Measurements from ENCODE around the gene TRAF3IP1.

DNA sequence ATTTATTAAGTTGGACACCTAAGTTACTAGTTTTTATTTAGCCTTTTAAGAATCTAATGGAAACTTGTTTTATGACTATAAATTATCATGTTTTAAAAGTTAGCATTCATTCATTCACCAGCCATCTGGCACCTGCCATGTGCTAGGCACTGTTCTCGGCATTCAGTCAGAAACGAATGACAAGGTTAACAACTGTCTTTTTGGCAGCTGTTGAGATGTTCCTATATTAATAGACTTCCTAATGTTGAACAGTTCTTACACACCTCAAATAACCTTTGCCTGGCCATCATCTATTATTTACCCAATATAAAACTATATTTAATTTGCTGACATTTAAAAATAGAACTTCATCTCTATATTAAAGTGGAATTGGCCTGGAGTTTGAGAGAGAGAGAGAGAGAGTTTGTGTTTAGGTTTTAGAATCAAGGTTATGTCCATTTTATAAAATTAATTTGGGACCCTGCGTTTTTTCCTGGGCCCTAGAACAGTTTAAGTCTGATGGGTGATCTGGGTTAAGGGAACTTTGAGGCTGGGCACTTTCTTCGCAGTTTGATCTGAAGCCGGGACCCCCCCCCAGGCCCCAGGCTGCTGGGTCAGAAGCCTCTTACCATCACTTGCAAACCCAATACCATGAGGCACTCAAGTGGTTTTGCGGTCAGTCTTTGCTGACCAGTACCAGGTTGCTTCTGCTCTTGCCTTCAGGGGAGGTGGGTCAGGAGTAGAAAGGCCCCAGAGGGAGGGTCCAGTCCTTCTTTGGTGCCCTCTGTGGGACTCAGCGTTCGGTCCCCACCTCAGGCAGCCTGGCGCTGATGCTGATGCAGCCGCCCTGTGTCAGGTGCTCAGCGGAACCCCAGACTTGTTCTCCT is 58.1 kb downstream of the TRAF3IP1 start:
- TF ChIP-seq, protein P1, sequence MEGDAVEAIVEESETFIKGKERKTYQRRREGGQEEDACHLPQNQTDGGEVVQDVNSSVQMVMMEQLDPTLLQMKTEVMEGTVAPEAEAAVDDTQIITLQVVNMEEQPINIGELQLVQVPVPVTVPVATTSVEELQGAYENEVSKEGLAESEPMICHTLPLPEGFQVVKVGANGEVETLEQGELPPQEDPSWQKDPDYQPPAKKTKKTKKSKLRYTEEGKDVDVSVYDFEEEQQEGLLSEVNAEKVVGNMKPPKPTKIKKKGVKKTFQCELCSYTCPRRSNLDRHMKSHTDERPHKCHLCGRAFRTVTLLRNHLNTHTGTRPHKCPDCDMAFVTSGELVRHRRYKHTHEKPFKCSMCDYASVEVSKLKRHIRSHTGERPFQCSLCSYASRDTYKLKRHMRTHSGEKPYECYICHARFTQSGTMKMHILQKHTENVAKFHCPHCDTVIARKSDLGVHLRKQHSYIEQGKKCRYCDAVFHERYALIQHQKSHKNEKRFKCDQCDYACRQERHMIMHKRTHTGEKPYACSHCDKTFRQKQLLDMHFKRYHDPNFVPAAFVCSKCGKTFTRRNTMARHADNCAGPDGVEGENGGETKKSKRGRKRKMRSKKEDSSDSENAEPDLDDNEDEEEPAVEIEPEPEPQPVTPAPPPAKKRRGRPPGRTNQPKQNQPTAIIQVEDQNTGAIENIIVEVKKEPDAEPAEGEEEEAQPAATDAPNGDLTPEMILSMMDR (conservative IDR thresholded peaks at IDR 0.05 in 1 of 2, IDR thresholded peaks at IDR 0.05 in 1 of 2; ENCODE audit: low read depth in 1 of 2, low read length in 2 of 2): no peak
- no peak for TF ChIP-seq EZH2 (IDR thresholded peaks at IDR 0.05; ENCODE audit: low read length, missing control alignments)
